CD1c-positive myeloid dendritic cell (primary cell): ENCODE data around the gene SMARCB1.

Experiments
- DNase-seq: peaks from one replicate; pipeline ENCODE4 v3.0.0-alpha.2; 2016; ENCODE audit errors: extremely low spot score

The SMARCB1 gene

GRCh38 chr22:23786752-23787599 is at the start of gene SMARCB1:
Gene SMARCB1, plus strand, starts transcription at chr22:23786966. Its CDS starts 204 bp downstream, at chr22:23787170.
- peak; percentile 96 for DNase-seq

GRCh38 chr22:23737696-23738095 is 49.1 kb upstream of the SMARCB1 start:
- DNase-seq = no peak

- no peak for DNase-seq
Measured at GRCh38 chr22:23742505-23743264, 44.1 kb upstream of the SMARCB1 start.

- no peak for DNase-seq
Measured at GRCh38 chr22:23743303-23743705, 43.5 kb upstream of the SMARCB1 start.

- DNase-seq = no peak
Measured at GRCh38 chr22:23744001-23744400, 42.8 kb upstream of the SMARCB1 start.

GRCh38 chr22:23744485-23744884 is 42.3 kb upstream of the SMARCB1 start:
- DNase-seq = no peak

GRCh38 chr22:23745791-23746190 is 41.0 kb upstream of the SMARCB1 start:
- no peak for DNase-seq

GRCh38 chr22:23749841-23750301 is 36.9 kb upstream of the SMARCB1 start:
- DNase-seq = no peak

- no peak for DNase-seq
Measured at GRCh38 chr22:23750367-23750713, 36.4 kb upstream of the SMARCB1 start.

GRCh38 chr22:23750714-23751440 is 35.9 kb upstream of the SMARCB1 start, which contains the start of gene ZNF70:
Gene ZNF70, minus strand, starts transcription at chr22:23751112. Its CDS starts 5,972 bp downstream, at chr22:23745140.
- peak; percentile 91 for DNase-seq

- peak; percentile 12 for DNase-seq
Measured at GRCh38 chr22:23751441-23751996, 35.2 kb upstream of the SMARCB1 start.

- DNase-seq = peak; percentile 11
Measured at GRCh38 chr22:23752090-23752691, 34.6 kb upstream of the SMARCB1 start.

GRCh38 chr22:23752750-23753149 is 34.0 kb upstream of the SMARCB1 start:
- no peak for DNase-seq

GRCh38 chr22:23753385-23753784 is 33.4 kb upstream of the SMARCB1 start:
- DNase-seq = no peak

GRCh38 chr22:23754220-23754919 is 32.4 kb upstream of the SMARCB1 start, which contains the start of gene VPREB3:
Gene VPREB3, minus strand, starts transcription at chr22:23754425. Its CDS starts 62 bp downstream, at chr22:23754363.
- no peak for DNase-seq

- DNase-seq = no peak
Measured at GRCh38 chr22:23754980-23755636, 31.7 kb upstream of the SMARCB1 start.

GRCh38 chr22:23755711-23756110 is 31.1 kb upstream of the SMARCB1 start:
- DNase-seq = no peak

GRCh38 chr22:23756891-23757290 is 29.9 kb upstream of the SMARCB1 start:
- DNase-seq = no peak

- no peak for DNase-seq
Measured at GRCh38 chr22:23759566-23759965, 27.2 kb upstream of the SMARCB1 start.

GRCh38 chr22:23760056-23760455 is 26.7 kb upstream of the SMARCB1 start:
- DNase-seq = no peak
